ENCODE measurements around the gene NFKBIZ.
"Not testable (repeated sequence)": the region's sequence is repeated elsewhere in the genome, so short reads cannot be mapped to it uniquely, and the experiment has no call there.

The NFKBIZ gene

GRCh38 chr3:101851850-101852714, 2.8 kb downstream of the NFKBIZ start:
- DNase-seq: no peak

DNA sequence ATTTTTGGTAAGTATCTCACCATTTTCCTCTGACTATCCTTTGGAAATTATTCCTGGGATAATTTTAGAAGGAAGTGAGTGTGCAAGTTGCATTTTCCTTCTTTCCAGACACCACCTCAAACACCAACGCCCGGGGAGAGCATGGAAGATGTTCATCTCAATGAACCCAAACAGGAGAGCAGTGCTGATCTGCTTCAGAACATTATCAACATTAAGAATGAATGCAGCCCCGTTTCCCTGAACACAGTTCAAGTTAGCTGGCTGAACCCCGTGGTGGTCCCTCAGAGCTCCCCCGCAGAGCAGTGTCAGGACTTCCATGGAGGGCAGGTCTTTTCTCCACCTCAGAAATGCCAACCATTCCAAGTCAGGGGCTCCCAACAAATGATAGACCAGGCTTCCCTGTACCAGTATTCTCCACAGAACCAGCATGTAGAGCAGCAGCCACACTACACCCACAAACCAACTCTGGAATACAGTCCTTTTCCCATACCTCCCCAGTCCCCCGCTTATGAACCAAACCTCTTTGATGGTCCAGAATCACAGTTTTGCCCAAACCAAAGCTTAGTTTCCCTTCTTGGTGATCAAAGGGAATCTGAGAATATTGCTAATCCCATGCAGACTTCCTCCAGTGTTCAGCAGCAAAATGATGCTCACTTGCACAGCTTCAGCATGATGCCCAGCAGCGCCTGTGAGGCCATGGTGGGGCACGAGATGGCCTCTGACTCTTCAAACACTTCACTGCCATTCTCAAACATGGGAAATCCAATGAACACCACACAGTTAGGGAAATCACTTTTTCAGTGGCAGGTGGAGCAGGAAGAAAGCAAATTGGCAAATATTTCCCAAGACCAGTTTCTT, 3.9 kb downstream of the NFKBIZ start:
- DNase-seq: no peak

DNA sequence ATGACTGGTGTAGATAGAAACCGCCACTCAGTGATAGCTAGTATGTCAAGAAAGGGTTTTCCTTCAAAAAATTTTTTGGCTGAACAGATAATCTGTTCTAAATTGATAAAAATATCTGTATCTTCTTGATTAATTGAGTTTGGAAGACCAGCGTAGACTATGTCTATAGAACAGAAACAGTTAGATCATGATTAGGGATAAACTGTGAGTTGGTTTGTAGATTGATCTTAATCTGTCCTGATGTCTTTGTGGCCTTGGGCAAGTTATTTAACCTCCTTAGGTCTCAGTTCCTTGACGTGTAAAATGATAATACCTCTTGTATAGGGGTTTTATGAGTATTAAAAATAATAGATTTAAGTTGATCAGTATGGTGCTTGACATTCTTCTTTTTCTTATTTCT, 4.7 kb downstream of the NFKBIZ start:
- no peak for DNase-seq

GRCh38 chr3:101854608-101855304, 5.4 kb downstream of the NFKBIZ start:
- no peak for DNase-seq

DNA sequence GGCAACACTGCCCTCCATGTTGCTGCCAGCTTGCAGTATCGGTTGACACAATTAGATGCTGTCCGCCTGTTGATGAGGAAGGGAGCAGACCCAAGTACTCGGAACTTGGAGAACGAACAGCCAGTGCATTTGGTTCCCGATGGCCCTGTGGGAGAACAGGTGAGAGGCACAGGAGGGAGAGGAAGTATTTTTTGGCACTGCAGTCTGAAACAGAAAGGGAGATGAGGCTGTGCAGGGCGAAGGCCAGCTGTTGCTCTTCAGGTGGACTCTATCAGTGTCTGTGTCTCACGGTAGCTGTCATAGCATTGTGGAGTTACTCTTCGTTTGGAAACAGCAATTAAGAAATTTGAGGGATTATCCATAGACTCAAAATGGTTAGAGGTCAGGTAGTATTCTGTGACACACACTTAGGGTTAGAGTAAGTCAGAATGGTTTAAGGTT, 8.0 kb downstream of the NFKBIZ start:
- no peak for DNase-seq

GRCh38 chr3:101858464-101859030, 9.2 kb downstream of the NFKBIZ start:
- DNase-seq: no peak

- DNase-seq: no peak
Measured at GRCh38 chr3:101859882-101860448, 10.7 kb downstream of the NFKBIZ start.

- peak; percentile 14 for DNase-seq
Measured at GRCh38 chr3:101861212-101861788, 12.0 kb downstream of the NFKBIZ start.

DNA sequence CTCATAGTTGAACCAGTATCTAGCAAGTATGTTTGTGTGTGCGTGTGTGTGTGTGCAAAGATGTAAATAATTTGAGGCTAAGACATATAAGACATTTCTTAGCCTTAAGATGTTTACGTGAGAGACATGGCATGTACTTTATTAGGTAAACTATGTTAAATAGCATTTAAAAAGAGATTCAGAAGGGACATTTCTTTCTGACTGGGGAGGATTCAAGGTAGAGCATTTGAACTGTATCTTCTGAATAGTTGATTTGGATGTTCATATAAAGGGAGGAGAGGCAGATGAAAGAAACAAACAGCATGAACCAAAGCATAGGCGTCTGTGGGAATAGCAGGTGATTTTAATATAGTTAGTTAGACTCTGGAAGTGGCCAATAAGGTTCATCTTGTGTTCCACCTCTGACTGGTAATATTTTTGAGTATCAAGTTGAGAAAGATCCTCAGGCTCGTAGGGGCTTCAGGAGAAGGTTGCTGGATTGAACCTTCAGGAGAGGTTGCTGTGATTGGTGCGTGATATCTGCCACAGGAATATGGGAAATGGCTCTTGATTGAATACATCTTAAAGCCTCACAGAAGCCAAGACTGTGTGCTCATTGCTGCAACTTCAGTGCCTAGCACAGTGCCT, 12.6 kb downstream of the NFKBIZ start:
- DNase-seq: no peak

GRCh38 chr3:101862416-101863165, 13.3 kb downstream of the NFKBIZ start:
- DNase-seq: no peak

- not testable (repeated sequence) for DNase-seq
Measured at GRCh38 chr3:101864926-101865325, 15.6 kb downstream of the NFKBIZ start.

- DNase-seq: no peak
Measured at GRCh38 chr3:101865751-101866509, 16.6 kb downstream of the NFKBIZ start.

GRCh38 chr3:101867511-101867910, 18.2 kb downstream of the NFKBIZ start:
- DNase-seq: no peak

DNA sequence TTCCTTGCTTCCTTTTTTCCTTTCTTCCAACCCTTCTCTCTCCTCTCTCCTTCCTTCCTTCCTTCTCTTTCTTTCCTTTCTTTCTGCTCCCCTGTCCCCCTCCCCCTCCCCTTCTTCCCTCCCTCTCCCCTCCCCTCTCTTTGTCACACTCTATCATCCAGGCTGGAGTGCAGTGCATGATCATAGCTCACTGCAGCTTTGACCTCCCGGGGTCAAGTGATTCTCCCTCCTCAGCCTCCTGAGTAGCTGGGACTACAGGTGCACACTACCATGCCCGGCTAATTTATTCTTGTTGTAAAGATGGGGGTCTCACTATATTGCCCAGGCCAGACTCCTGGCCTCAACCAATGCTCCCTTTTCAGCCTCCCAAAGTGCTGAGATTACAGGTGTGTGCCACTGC, 18.7 kb downstream of the NFKBIZ start:
- DNase-seq: no peak

GRCh38 chr3:101868534-101869464, 19.5 kb downstream of the NFKBIZ start:
- peak; percentile 40 for DNase-seq

DNA sequence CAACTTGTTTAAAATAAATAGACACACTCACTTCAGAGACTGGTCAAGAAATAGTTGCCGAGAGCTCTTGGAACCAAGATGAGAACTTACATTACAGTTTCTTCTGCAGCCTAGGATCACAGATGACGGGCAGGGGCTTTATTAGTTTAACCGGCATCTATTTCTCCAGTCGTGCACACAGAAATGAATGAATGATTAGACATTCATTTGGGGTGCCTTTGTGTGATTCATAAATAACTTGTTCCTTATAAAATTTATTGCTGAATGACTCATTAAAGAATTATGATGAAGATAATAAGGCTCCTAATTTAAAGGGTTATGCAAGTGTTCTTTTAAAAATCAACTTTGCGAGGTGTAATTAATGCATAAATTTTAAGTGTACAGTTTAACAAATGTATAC, 20.8 kb downstream of the NFKBIZ start:
- DNase-seq: peak; percentile 35

GRCh38 chr3:101873619-101874018, 24.3 kb downstream of the NFKBIZ start:
- DNase-seq: peak; percentile 51

- DNase-seq: no peak
Measured at GRCh38 chr3:101876142-101876541, 26.8 kb downstream of the NFKBIZ start.

DNA sequence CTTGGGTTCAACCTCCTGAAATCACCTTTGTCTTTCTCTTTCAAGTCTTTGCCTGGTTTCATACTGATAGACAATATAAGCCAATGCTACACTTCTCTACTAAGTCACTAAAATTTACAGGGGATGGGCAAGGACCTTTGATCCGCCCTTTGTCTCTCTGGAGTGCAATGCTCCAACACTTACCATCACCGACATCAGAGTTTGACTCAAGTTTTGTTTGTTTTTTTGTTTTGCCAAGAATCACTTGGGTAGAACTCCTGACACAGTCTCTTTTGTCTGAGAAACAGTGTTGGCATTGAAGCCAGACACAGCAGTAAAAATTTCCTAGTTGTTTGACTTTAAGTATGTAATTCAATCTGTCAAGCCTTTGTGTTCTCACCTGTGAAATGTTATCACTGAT, 29.3 kb downstream of the NFKBIZ start:
- DNase-seq: no peak

Data from fibroblast of skin of right quadriceps (primary cell).